DND-41 (cell line): Measurements from ENCODE around the gene SHC2.

Experiments
- EZH2 ChIP-seq: IDR thresholded peaks from 3 replicates; pipeline ENCODE4 v1.6.1; 2012; ENCODE audit warnings: borderline replicate concordance, low read depth, mild to moderate bottlenecking, moderate library complexity, low read length, inconsistent platforms; ENCODE audit not compliant: severe bottlenecking
- TF ChIP-seq, protein P1 (sequence below): IDR thresholded peaks from 2 replicates; pipeline ENCODE4 v1.5.1; 2012; ENCODE audit warnings: borderline replicate concordance, low read length, moderate library complexity, mild to moderate bottlenecking; ENCODE audit not compliant: poor library complexity, severe bottlenecking; ENCODE audit errors: extremely low read depth

DNA sequence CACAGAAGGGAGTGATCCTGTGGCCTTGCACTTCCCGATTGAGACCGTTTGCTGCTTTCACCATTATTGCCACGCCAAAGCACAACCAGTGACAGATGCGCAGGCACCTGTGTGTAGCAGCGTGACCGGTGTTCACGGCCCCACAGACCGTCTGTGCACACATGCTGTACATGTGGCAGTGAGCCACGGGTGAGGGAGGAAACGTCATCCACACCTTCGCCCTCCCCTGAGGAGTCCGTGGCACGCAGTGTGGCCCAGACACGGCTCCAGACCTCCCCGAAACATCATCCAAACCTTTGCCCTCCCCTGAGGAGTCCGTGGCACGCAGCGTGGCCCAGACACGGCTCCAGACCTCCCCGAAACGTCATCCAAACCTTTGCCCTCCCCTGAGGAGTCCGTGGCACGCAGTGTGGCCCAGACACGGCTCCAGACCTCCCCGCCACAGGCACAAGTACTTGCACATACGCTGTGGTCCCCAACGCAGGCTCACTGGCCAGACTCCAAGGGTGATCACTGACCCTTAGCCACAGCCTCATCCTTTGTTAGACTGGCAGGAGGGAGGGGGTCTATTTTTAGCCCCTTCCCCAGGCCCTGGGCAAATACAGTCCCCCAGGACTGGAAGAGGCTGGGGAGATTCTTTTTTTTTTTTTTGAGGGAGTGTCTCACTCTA is 7.9 kb upstream of the SHC2 start:
- TF ChIP-seq, protein P1, sequence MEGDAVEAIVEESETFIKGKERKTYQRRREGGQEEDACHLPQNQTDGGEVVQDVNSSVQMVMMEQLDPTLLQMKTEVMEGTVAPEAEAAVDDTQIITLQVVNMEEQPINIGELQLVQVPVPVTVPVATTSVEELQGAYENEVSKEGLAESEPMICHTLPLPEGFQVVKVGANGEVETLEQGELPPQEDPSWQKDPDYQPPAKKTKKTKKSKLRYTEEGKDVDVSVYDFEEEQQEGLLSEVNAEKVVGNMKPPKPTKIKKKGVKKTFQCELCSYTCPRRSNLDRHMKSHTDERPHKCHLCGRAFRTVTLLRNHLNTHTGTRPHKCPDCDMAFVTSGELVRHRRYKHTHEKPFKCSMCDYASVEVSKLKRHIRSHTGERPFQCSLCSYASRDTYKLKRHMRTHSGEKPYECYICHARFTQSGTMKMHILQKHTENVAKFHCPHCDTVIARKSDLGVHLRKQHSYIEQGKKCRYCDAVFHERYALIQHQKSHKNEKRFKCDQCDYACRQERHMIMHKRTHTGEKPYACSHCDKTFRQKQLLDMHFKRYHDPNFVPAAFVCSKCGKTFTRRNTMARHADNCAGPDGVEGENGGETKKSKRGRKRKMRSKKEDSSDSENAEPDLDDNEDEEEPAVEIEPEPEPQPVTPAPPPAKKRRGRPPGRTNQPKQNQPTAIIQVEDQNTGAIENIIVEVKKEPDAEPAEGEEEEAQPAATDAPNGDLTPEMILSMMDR, result no peak
- no peak for TF ChIP-seq EZH2
